Liver (tissue), 9 donors: ENCODE measurements around the gene ANXA3. TPM values are rescaled to one million over a fixed set of nuclear protein-coding genes. Genes with fewer than 3 reads are reported as not detected.

Source experiments
- DNase-seq: peaks from one replicate; pipeline ENCODE4 v3.0.0-alpha.2; 2017; ENCODE audit warnings: low spot score
- H3K27ac ChIP-seq, 2 donors: one replicate each; pipeline ENCODE4 v1.7.0; 2013; ENCODE audit warnings: inconsistent platforms in 2 of 2, low read length in 2 of 2, control low read depth in 1 of 2, low read depth in 1 of 2, mild to moderate bottlenecking in 1 of 2
- H3K27me3 ChIP-seq, 4 donors: one replicate each; pipeline versions ENCODE4 v1.6.1 to v1.7.0; 2013; ENCODE audit warnings: low read length in 3 of 4, inconsistent platforms in 1 of 4, mild to moderate bottlenecking in 1 of 4, moderate library complexity in 1 of 4; ENCODE audit not compliant: control insufficient read depth in 4 of 4, insufficient read depth in 4 of 4
- H3K36me3 ChIP-seq, 4 donors: one replicate each; pipeline versions ENCODE4 v1.6.1 to v1.7.0; 2013; ENCODE audit warnings: low read length in 3 of 4, mild to moderate bottlenecking in 3 of 4, low read depth in 1 of 4, moderate library complexity in 1 of 4; ENCODE audit not compliant: control insufficient read depth in 4 of 4, insufficient read depth in 3 of 4
- H3K4me1 ChIP-seq, 4 donors: one replicate each; pipeline versions ENCODE4 v1.6.1 to v1.7.0; 2013; ENCODE audit warnings: low read length in 3 of 4, mild to moderate bottlenecking in 3 of 4, moderate library complexity in 1 of 4; ENCODE audit not compliant: control insufficient read depth in 4 of 4, insufficient read depth in 4 of 4
- H3K4me3 ChIP-seq, 3 donors: one replicate each; pipeline versions ENCODE4 v1.6.1 to v1.7.0; 2013; ENCODE audit warnings: low read length in 3 of 3, control low read depth in 1 of 3, low read depth in 1 of 3, mild to moderate bottlenecking in 1 of 3
- H3K9ac ChIP-seq, 2 donors: one replicate each; pipeline ENCODE4 v1.7.0; 2013; ENCODE audit warnings: low read length in 2 of 2, mild to moderate bottlenecking in 2 of 2, moderate library complexity in 2 of 2, control low read depth in 1 of 2, low read depth in 1 of 2
- H3K9me3 ChIP-seq, 4 donors: one replicate each; pipeline versions ENCODE4 v1.6.1 to v1.7.0; 2013; ENCODE audit warnings: low read length in 3 of 4; ENCODE audit not compliant: control insufficient read depth in 4 of 4
- EGR1 ChIP-seq, 2 donors: IDR thresholded peaks; 2 replicates each; pipeline ENCODE4 v1.6.1; 2016 to 2018; ENCODE audit warnings: antibody characterized with exemption in 2 of 2, low read depth in 2 of 2
- FOXA1 ChIP-seq: IDR thresholded peaks from 2 replicates; pipeline ENCODE4 v1.6.1; 2016; ENCODE audit warnings: antibody characterized with exemption
- FOXA2 ChIP-seq: IDR thresholded peaks from 2 replicates; pipeline ENCODE4 v1.6.1; 2016; ENCODE audit warnings: antibody characterized with exemption
- GABPA ChIP-seq, 2 donors: IDR thresholded peaks in 1 of 2; conservative IDR thresholded peaks in 1 of 2; 2 replicates each; pipeline ENCODE4 v1.6.1; 2016; ENCODE audit warnings: antibody characterized with exemption in 2 of 2, mild to moderate bottlenecking in 1 of 2, moderate library complexity in 1 of 2
- HNF4A ChIP-seq, 2 donors: conservative IDR thresholded peaks; 2 replicates each; pipeline ENCODE4 v1.6.1; 2016; ENCODE audit warnings: antibody characterized with exemption in 2 of 2, mild to moderate bottlenecking in 2 of 2
- HNF4G ChIP-seq: IDR thresholded peaks from 2 replicates; pipeline ENCODE4 v1.6.1; 2016; ENCODE audit warnings: antibody characterized with exemption
- JUND ChIP-seq, 2 donors: IDR thresholded peaks; 2 replicates each; pipeline ENCODE4 v1.6.1; 2016; ENCODE audit warnings: antibody characterized with exemption in 2 of 2
- NR2F2 ChIP-seq: IDR thresholded peaks from 2 replicates; pipeline ENCODE4 v1.6.1; 2016; ENCODE audit warnings: antibody characterized with exemption
- RAD21 ChIP-seq, 2 donors: IDR thresholded peaks; 2 replicates each; pipeline ENCODE4 v1.6.1; 2016; ENCODE audit warnings: antibody characterized with exemption in 2 of 2, mild to moderate bottlenecking in 2 of 2
- RXRA ChIP-seq, 2 donors: IDR thresholded peaks; 2 replicates each; pipeline ENCODE4 v1.6.1; 2017 to 2018; ENCODE audit warnings: antibody characterized with exemption in 2 of 2, mild to moderate bottlenecking in 1 of 2
- SP1 ChIP-seq: IDR thresholded peaks from 2 replicates; pipeline ENCODE4 v1.6.1; 2018; ENCODE audit warnings: antibody characterized with exemption, mild to moderate bottlenecking
- TAF1 ChIP-seq: conservative IDR thresholded peaks from 2 replicates; pipeline ENCODE4 v1.6.1; 2016; ENCODE audit warnings: antibody characterized with exemption, mild to moderate bottlenecking
- YY1 ChIP-seq: IDR thresholded peaks from 2 replicates; pipeline ENCODE4 v1.6.1; 2016; ENCODE audit warnings: antibody characterized with exemption, mild to moderate bottlenecking
- WGBS: extraction: QIAGEN DNeasy Blood & Tissue Kit; methylation state at CpG from one replicate; pipeline ENCODE4 v1.1.7; 2013; 5-methylcytosine and 5-hydroxymethylcytosine counted together
- polyA plus RNA-seq, 2 donors: library from polyadenylated mRNA; stranded (reverse) in 1 of 2; unstranded in 1 of 2; fragments of 200-250 nt in 1 of 2; fragments of >200 nt in 1 of 2; fragmentation: Nextera tagmentation in 1 of 2; extraction: Ambion mirVana in 1 of 2; gene quantifications; one replicate each; pipeline versions ENCODE4 v1.2.1 to v1.2.3, GENCODE V29; 2013 to 2015
- total RNA-seq, 2 donors: library from RNA; depleted of rRNA; stranded (reverse); fragments of >200 nt; gene quantifications; one replicate each; pipeline ENCODE4 v1.2.3, GENCODE V29; 2014
- TF ChIP-seq, protein P1 (sequence below): IDR thresholded peaks from 2 replicates; pipeline ENCODE4 v1.6.1; 2016; ENCODE audit warnings: antibody characterized with exemption
- TF ChIP-seq, protein P2 (sequence below): fragments of 150-350 bp; IDR thresholded peaks from 2 replicates; pipeline ENCODE4 v1.5.1; 2017; ENCODE audit warnings: improper control_type of control experiment, low read depth, low read length; ENCODE audit not compliant: missing input control
- TF ChIP-seq, protein P3 (sequence below): IDR thresholded peaks from 2 replicates; pipeline ENCODE4 v1.6.1; 2016; ENCODE audit warnings: antibody characterized with exemption
- TF ChIP-seq, protein P4 (sequence below): IDR thresholded peaks from 2 replicates; pipeline ENCODE4 v1.6.1; 2016; ENCODE audit warnings: antibody characterized with exemption
- TF ChIP-seq, protein P5 (sequence below): IDR thresholded peaks from 2 replicates; pipeline ENCODE4 v1.6.1; 2016; ENCODE audit warnings: antibody characterized with exemption, mild to moderate bottlenecking
- donor health status: healthy.
- donor health status: healthy.
- donor health status: healthy.
- donor health status: healthy.
- donor health status: healthy.

The ANXA3 gene
- total and polyA plus RNA-seq, 4 donors, result 1.7 to 16.4 (median 3.4) TPM

DNA sequence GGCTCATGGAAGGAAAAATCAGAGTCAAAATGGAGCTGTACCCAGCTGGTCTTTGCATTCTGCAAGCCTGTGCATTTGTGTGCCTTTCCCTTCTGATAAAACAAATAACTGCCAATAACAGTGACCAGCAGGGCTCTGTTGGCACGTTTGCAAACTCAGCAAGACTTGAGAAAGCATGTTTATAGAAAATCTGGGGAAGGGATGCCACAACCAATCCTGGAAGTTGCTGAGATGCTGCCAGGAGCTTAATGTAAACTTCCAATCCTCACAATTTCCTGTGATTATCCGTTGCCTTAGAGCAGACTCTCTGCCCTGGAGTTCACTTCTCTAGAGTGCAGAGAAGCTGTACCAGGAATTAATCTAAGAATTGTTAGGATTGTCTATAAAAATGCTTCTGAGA lies 6.9 kb upstream of the ANXA3 start:
- H3K9me3 ChIP-seq, result no peaks in the 10 kb centered on the region
- H3K4me3 ChIP-seq, result no peak overlapping the region
- H3K27me3 ChIP-seq, result peaks cover 0 to 3% (median 0%) of the 10 kb centered on the region in 4 donors
- no peak for TF ChIP-seq HNF4A (conservative IDR thresholded peaks at IDR 0.05)
- TF ChIP-seq RAD21 (IDR thresholded peaks at IDR 0.05), result no peak
- TF ChIP-seq GABPA (IDR thresholded peaks at IDR 0.05 in 1 of 2, conservative IDR thresholded peaks at IDR 0.05 in 1 of 2), result no peak
- no peak for TF ChIP-seq YY1
- TF ChIP-seq FOXA2, result no peak
- no peak for TF ChIP-seq TAF1
- TF ChIP-seq SP1, result no peak
- no peak for TF ChIP-seq RXRA (IDR thresholded peaks at IDR 0.05)
- TF ChIP-seq, protein P1, sequence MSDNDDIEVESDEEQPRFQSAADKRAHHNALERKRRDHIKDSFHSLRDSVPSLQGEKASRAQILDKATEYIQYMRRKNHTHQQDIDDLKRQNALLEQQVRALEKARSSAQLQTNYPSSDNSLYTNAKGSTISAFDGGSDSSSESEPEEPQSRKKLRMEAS, result no peak
- TF ChIP-seq FOXA1, result no peak
- TF ChIP-seq, protein P2, sequence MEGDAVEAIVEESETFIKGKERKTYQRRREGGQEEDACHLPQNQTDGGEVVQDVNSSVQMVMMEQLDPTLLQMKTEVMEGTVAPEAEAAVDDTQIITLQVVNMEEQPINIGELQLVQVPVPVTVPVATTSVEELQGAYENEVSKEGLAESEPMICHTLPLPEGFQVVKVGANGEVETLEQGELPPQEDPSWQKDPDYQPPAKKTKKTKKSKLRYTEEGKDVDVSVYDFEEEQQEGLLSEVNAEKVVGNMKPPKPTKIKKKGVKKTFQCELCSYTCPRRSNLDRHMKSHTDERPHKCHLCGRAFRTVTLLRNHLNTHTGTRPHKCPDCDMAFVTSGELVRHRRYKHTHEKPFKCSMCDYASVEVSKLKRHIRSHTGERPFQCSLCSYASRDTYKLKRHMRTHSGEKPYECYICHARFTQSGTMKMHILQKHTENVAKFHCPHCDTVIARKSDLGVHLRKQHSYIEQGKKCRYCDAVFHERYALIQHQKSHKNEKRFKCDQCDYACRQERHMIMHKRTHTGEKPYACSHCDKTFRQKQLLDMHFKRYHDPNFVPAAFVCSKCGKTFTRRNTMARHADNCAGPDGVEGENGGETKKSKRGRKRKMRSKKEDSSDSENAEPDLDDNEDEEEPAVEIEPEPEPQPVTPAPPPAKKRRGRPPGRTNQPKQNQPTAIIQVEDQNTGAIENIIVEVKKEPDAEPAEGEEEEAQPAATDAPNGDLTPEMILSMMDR, result no peak
- TF ChIP-seq JUND (IDR thresholded peaks at IDR 0.05), result no peak
- no peak for TF ChIP-seq HNF4G
- TF ChIP-seq, protein P3, sequence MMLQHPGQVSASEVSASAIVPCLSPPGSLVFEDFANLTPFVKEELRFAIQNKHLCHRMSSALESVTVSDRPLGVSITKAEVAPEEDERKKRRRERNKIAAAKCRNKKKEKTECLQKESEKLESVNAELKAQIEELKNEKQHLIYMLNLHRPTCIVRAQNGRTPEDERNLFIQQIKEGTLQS, result no peak
- TF ChIP-seq NR2F2, result no peak
- TF ChIP-seq, protein P4, sequence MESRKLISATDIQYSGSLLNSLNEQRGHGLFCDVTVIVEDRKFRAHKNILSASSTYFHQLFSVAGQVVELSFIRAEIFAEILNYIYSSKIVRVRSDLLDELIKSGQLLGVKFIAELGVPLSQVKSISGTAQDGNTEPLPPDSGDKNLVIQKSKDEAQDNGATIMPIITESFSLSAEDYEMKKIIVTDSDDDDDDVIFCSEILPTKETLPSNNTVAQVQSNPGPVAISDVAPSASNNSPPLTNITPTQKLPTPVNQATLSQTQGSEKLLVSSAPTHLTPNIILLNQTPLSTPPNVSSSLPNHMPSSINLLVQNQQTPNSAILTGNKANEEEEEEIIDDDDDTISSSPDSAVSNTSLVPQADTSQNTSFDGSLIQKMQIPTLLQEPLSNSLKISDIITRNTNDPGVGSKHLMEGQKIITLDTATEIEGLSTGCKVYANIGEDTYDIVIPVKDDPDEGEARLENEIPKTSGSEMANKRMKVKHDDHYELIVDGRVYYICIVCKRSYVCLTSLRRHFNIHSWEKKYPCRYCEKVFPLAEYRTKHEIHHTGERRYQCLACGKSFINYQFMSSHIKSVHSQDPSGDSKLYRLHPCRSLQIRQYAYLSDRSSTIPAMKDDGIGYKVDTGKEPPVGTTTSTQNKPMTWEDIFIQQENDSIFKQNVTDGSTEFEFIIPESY, result no peak
- TF ChIP-seq, protein P5, sequence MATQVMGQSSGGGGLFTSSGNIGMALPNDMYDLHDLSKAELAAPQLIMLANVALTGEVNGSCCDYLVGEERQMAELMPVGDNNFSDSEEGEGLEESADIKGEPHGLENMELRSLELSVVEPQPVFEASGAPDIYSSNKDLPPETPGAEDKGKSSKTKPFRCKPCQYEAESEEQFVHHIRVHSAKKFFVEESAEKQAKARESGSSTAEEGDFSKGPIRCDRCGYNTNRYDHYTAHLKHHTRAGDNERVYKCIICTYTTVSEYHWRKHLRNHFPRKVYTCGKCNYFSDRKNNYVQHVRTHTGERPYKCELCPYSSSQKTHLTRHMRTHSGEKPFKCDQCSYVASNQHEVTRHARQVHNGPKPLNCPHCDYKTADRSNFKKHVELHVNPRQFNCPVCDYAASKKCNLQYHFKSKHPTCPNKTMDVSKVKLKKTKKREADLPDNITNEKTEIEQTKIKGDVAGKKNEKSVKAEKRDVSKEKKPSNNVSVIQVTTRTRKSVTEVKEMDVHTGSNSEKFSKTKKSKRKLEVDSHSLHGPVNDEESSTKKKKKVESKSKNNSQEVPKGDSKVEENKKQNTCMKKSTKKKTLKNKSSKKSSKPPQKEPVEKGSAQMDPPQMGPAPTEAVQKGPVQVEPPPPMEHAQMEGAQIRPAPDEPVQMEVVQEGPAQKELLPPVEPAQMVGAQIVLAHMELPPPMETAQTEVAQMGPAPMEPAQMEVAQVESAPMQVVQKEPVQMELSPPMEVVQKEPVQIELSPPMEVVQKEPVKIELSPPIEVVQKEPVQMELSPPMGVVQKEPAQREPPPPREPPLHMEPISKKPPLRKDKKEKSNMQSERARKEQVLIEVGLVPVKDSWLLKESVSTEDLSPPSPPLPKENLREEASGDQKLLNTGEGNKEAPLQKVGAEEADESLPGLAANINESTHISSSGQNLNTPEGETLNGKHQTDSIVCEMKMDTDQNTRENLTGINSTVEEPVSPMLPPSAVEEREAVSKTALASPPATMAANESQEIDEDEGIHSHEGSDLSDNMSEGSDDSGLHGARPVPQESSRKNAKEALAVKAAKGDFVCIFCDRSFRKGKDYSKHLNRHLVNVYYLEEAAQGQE, result no peak
- TF ChIP-seq EGR1 (IDR thresholded peaks at IDR 0.05; ENCODE audit: low read depth in 2 of 2), result no peak
- H3K4me1 ChIP-seq, result no peaks in the 10 kb centered on the region
- no peaks in the 10 kb centered on the region for H3K36me3 ChIP-seq
- H3K9ac ChIP-seq, result no peak overlapping the region
- no peak overlapping the region for H3K27ac ChIP-seq
- DNase-seq, result no peak
- 39% methylated on average over 2 of the region's 2 CpGs for WGBS
